HG02610 (cell line): ENCODE results near the gene CSMD2.
"Not testable (repeated sequence)": the region's sequence is repeated elsewhere in the genome, so short reads cannot be mapped to it uniquely, and the experiment has no call there.

Experiments used
- ATAC-seq: cut with Tn5 transposase; IDR thresholded peaks from one replicate; pipeline ENCODE4 v1.9.1; 2021; ENCODE audit warnings: mild to moderate bottlenecking, moderate library complexity; ENCODE audit not compliant: unreplicated experiment

The CSMD2 gene

GRCh38 chr1:33517596-33518250 lies 647.3 kb downstream of the CSMD2 start:
- no peak for ATAC-seq

GRCh38 chr1:33516891-33517567 lies 648.0 kb downstream of the CSMD2 start:
- no peak for ATAC-seq

GRCh38 chr1:33516428-33516827 lies 648.6 kb downstream of the CSMD2 start:
- no peak for ATAC-seq

GRCh38 chr1:33515607-33516006 lies 649.4 kb downstream of the CSMD2 start:
- ATAC-seq: no peak

GRCh38 chr1:33515112-33515511 lies 649.9 kb downstream of the CSMD2 start:
- ATAC-seq: no peak

GRCh38 chr1:33512226-33513011 lies 652.6 kb downstream of the CSMD2 start:
- ATAC-seq: no peak

- ATAC-seq: not testable (repeated sequence)
Measured at GRCh38 chr1:33509276-33509675, 655.8 kb downstream of the CSMD2 start.

GRCh38 chr1:33508151-33508550 lies 656.9 kb downstream of the CSMD2 start:
- ATAC-seq: no peak

GRCh38 chr1:33507661-33508060 lies 657.4 kb downstream of the CSMD2 start:
- no peak for ATAC-seq

GRCh38 chr1:33503506-33503905 lies 661.5 kb downstream of the CSMD2 start:
- ATAC-seq: no peak

GRCh38 chr1:33502726-33503125 lies 662.3 kb downstream of the CSMD2 start:
- no peak for ATAC-seq

GRCh38 chr1:33501774-33502173 lies 663.3 kb downstream of the CSMD2 start:
- no peak for ATAC-seq

GRCh38 chr1:33501309-33501708 lies 663.7 kb downstream of the CSMD2 start:
- no peak for ATAC-seq

GRCh38 chr1:33500547-33500946 lies 664.5 kb downstream of the CSMD2 start:
- ATAC-seq: no peak

GRCh38 chr1:33497410-33497809 lies 667.6 kb downstream of the CSMD2 start:
- no peak for ATAC-seq

- ATAC-seq: no peak
Measured at GRCh38 chr1:33494929-33495328, 670.1 kb downstream of the CSMD2 start.

- ATAC-seq: no peak
Measured at GRCh38 chr1:33488624-33489023, 676.4 kb downstream of the CSMD2 start.

GRCh38 chr1:33482412-33482811 lies 682.6 kb downstream of the CSMD2 start:
- no peak for ATAC-seq

- no peak for ATAC-seq
Measured at GRCh38 chr1:33477451-33477850, 687.6 kb downstream of the CSMD2 start.

- no peak for ATAC-seq
Measured at GRCh38 chr1:33473900-33474299, 691.1 kb downstream of the CSMD2 start.

GRCh38 chr1:33472269-33472980 lies 692.6 kb downstream of the CSMD2 start, which contains the start of gene ZSCAN20:
Gene ZSCAN20 (plus strand): TSS chr1:33472645. CDS start chr1:33479289, 6,644 bp downstream.
- peak; percentile 91 for ATAC-seq
